SU-DHL-6 (cell line): Measurements from ENCODE around the gene KDM2A.
"Not testable (repeated sequence)": the region's sequence is repeated elsewhere in the genome, so short reads cannot be mapped to it uniquely, and the experiment has no call there.

Experiments used
- H2AFZ ChIP-seq: fragments of 200-600 bp; sonication (generic); 2 replicates; pipeline ENCODE4 v1.6.1; 2014; ENCODE audit warnings: low read depth, mild to moderate bottlenecking, moderate library complexity, mixed read lengths, antibody characterized with exemption, low read length; ENCODE audit not compliant: severe bottlenecking
- H3F3A ChIP-seq: fragments of 200-600 bp; shearing (Covaris generic); 2 replicates; pipeline ENCODE4 v1.6.0; 2016; ENCODE audit warnings: antibody characterized with exemption, mild to moderate bottlenecking; ENCODE audit not compliant: insufficient read depth
- H3K27ac ChIP-seq: fragments of 200-600 bp; sonication (generic); 2 replicates; pipeline ENCODE4 v1.5.1; 2016; ENCODE audit warnings: low read depth, mild to moderate bottlenecking, low read length, moderate library complexity, mixed read lengths
- H3K27me3 ChIP-seq: fragments of 200-600 bp; sonication (generic), shearing (Covaris generic); 2 replicates; pipeline ENCODE4 v1.6.0; 2014; ENCODE audit warnings: mild to moderate bottlenecking, low read length
- H3K36me3 ChIP-seq: fragments of 200-600 bp; sonication (generic); 2 replicates; pipeline ENCODE4 v1.6.1; 2014; ENCODE audit warnings: mild to moderate bottlenecking, low read length, mixed read lengths
- H3K4me2 ChIP-seq: fragments of 300-600, 200-600 bp; shearing (Covaris generic), sonication (generic); 2 replicates; pipeline ENCODE4 v1.6.0; 2014; ENCODE audit warnings: low read length, low read depth, mild to moderate bottlenecking; ENCODE audit not compliant: poor library complexity, severe bottlenecking
- H3K4me3 ChIP-seq: fragments of 200-600 bp; sonication (generic); 2 replicates; pipeline ENCODE4 v1.5.1; 2014; ENCODE audit warnings: antibody characterized with exemption, low read length, mild to moderate bottlenecking, mixed read lengths; ENCODE audit not compliant: insufficient read depth, poor library complexity, severe bottlenecking
- H3K79me2 ChIP-seq: fragments of 200-600 bp; sonication (generic); 2 replicates; pipeline ENCODE4 v1.6.1; 2014; ENCODE audit warnings: mild to moderate bottlenecking, low read length, moderate library complexity; ENCODE audit not compliant: insufficient read depth
- H3K9ac ChIP-seq: fragments of 200-600 bp; sonication (generic); 2 replicates; pipeline ENCODE4 v1.7.0; 2014; ENCODE audit warnings: mild to moderate bottlenecking, low read length
- H3K9me2 ChIP-seq: fragments of 200-600 bp; sonication (generic); replicated peaks from 2 replicates; pipeline ENCODE4 v1.6.1; 2014; ENCODE audit warnings: low read length; ENCODE audit not compliant: insufficient read depth
- H3K9me3 ChIP-seq: fragments of 200-600 bp; sonication (generic); 2 replicates; pipeline ENCODE4 v1.6.1; 2014; ENCODE audit warnings: low read length, mixed read lengths; ENCODE audit not compliant: insufficient read depth
- H4K20me1 ChIP-seq: fragments of 200-600 bp; sonication (generic); 2 replicates; pipeline ENCODE4 v1.6.1; 2014; ENCODE audit warnings: low read depth, mild to moderate bottlenecking, antibody characterized with exemption, low read length, moderate library complexity, mixed read lengths
- CTCF ChIP-seq: fragments of 200-600 bp; sonication (generic); IDR thresholded peaks from one replicate; pipeline ENCODE4 v1.5.1; 2017; ENCODE audit warnings: antibody characterized with exemption, mild to moderate bottlenecking, low read length, moderate library complexity; ENCODE audit not compliant: insufficient read depth, poor library complexity, severe bottlenecking
- EZH2phosphoT487 ChIP-seq: fragments of 200-600 bp; sonication (generic), shearing (Covaris generic); conservative IDR thresholded peaks from 2 replicates; pipeline ENCODE4 v1.6.1; 2018; ENCODE audit warnings: mild to moderate bottlenecking, antibody characterized with exemption, low read length, moderate library complexity, mixed read lengths

KDM2A gene

GRCh38 chr11:67256477-67257135 is 137.5 kb downstream of the KDM2A start:
- Histone ChIP-seq H3K9me3 (no peaks in the 10 kb centered on the region), H4K20me1 (no peaks in the 10 kb centered on the region), H3K27ac (no peak overlapping the region), H3F3A (peaks cover 12% of the 10 kb centered on the region; the same call in 1 of the 2 replicates), H3K4me3 (no peak overlapping the region), H3K4me2 (no peak overlapping the region), H3K9me2 (no peaks in the 10 kb centered on the region), H2AFZ (no peak overlapping the region), H3K36me3 (0 out of 2 replicates have a peak, but pooled peaks cover 3% of the 10 kb centered on the region), H3K79me2 (no peaks in the 10 kb centered on the region), H3K9ac (no peak overlapping the region), H3K27me3 (no peaks in the 10 kb centered on the region)
- TF ChIP-seq CTCF = no peak
- no peak for TF ChIP-seq EZH2phosphoT487

- H3F3A ChIP-seq = peaks cover 12% of the 10 kb centered on the region; the same call in 1 of the 2 replicates
- no peaks in the 10 kb centered on the region for H3K27me3 ChIP-seq
- H3K4me2 ChIP-seq = no peak overlapping the region
- no peak for TF ChIP-seq EZH2phosphoT487
- no peaks in the 10 kb centered on the region for H3K9me3 ChIP-seq
- H3K27ac ChIP-seq = no peak overlapping the region
- H2AFZ ChIP-seq = no peak overlapping the region
- no peaks in the 10 kb centered on the region for H3K9me2 ChIP-seq
- H3K36me3 ChIP-seq = no peaks in the 10 kb centered on the region
- H3K79me2 ChIP-seq = no peaks in the 10 kb centered on the region
- no peak overlapping the region for H3K4me3 ChIP-seq
- H3K9ac ChIP-seq = no peak overlapping the region
- no peaks in the 10 kb centered on the region for H4K20me1 ChIP-seq
These were observed 141.3 kb downstream of the KDM2A start for GRCh38 chr11:67260406-67260805.

- not testable (repeated sequence) for H3K4me3 ChIP-seq, H2AFZ ChIP-seq
These were observed 142.0 kb downstream of the KDM2A start for GRCh38 chr11:67260885-67261639.

GRCh38 chr11:67261640-67261945 is 142.5 kb downstream of the KDM2A start:
- no peaks in the 10 kb centered on the region for H4K20me1 ChIP-seq
- H3K79me2 ChIP-seq = no peaks in the 10 kb centered on the region
- H3K9me2 ChIP-seq = no peaks in the 10 kb centered on the region
- no peak overlapping the region for H3K4me2 ChIP-seq
- no peaks in the 10 kb centered on the region for H3K27me3 ChIP-seq
- H3F3A ChIP-seq = peaks cover 12% of the 10 kb centered on the region; the same call in 1 of the 2 replicates
- H3K9me3 ChIP-seq = no peaks in the 10 kb centered on the region
- TF ChIP-seq CTCF (no peak), EZH2phosphoT487 (no peak)
- H3K9ac ChIP-seq = no peak overlapping the region
- no peak overlapping the region for H2AFZ ChIP-seq
- H3K4me3 ChIP-seq = no peak overlapping the region
- no peaks in the 10 kb centered on the region for H3K36me3 ChIP-seq
- no peak overlapping the region for H3K27ac ChIP-seq

More at GRCh38 chr11:67260885-67261639, 142.0 kb downstream of the KDM2A start:
- not testable (repeated sequence) for H4K20me1 ChIP-seq, H3K9me3 ChIP-seq, H3K4me2 ChIP-seq, H3K27me3 ChIP-seq, H3K27ac ChIP-seq, H3K9ac ChIP-seq, H3K79me2 ChIP-seq, H3K9me2 ChIP-seq, H3K36me3 ChIP-seq
- peaks cover 12% of the 10 kb centered on the region; the same call in 1 of the 2 replicates for H3F3A ChIP-seq
